Measurements from ENCODE around the gene C1orf226. TPM values are rescaled to one million over a fixed set of nuclear protein-coding genes. Genes with fewer than 3 reads are reported as not detected.

C1orf226 gene
- total and polyA plus RNA-seq, 7 donors = 0.10 to 1.1 (median 0.28) TPM

DNA sequence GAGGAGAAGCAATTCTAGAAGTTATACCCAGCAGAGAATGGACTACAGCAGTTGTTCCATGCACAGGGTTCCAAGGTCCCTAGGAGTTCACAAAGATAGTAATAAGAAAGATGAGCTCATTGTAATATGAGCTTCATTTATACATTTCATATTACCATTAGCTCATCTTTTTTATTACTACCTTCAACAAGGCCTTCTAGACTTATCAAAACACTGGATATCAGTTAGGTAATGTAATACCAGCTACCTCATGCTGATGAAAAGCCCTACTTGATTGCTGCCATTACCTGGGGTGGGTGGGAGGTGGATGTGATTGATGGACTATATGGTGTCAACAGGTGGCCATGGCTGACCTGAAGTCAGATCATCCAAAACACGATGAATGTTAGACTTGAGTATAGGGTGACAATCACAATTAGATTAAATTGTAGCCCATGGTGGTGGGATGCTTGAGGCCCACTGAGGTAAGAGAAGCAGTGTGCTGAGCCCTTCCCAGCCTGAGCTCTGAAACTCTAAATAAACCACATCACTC is 39.0 kb upstream of the C1orf226 start:
- intact Hi-C loops (cut with DNase I) = no loop called here
- H3K9me3 ChIP-seq = no peaks in the 10 kb centered on the region
- H3K27ac ChIP-seq = no peak overlapping the region
- H3K27me3 ChIP-seq (ENCODE audit: insufficient read depth in 3 of 3, low read length in 2 of 3) = no peaks in the 10 kb centered on the region
- no peak overlapping the region for H3K4me3 ChIP-seq
- no peaks in the 10 kb centered on the region for H3K36me3 ChIP-seq (ENCODE audit: insufficient read depth in 1 of 2, low read depth in 1 of 2)
- TF ChIP-seq, protein P1, sequence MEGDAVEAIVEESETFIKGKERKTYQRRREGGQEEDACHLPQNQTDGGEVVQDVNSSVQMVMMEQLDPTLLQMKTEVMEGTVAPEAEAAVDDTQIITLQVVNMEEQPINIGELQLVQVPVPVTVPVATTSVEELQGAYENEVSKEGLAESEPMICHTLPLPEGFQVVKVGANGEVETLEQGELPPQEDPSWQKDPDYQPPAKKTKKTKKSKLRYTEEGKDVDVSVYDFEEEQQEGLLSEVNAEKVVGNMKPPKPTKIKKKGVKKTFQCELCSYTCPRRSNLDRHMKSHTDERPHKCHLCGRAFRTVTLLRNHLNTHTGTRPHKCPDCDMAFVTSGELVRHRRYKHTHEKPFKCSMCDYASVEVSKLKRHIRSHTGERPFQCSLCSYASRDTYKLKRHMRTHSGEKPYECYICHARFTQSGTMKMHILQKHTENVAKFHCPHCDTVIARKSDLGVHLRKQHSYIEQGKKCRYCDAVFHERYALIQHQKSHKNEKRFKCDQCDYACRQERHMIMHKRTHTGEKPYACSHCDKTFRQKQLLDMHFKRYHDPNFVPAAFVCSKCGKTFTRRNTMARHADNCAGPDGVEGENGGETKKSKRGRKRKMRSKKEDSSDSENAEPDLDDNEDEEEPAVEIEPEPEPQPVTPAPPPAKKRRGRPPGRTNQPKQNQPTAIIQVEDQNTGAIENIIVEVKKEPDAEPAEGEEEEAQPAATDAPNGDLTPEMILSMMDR (IDR thresholded peaks at IDR 0.05) = no peak
- DNase-seq = no peak
- WGBS, 3 donors = 50 to 73% (median 72%) methylated on average over 1 of the region's 1 CpG
- H3K4me1 ChIP-seq = no peaks in the 10 kb centered on the region
- no peak for ATAC-seq

GRCh38 chr1:162343470-162343869 is 38.1 kb upstream of the C1orf226 start:
- DNase-seq = no peak
- Histone ChIP-seq H3K36me3 (ENCODE audit: insufficient read depth in 1 of 2, low read depth in 1 of 2) (no peaks in the 10 kb centered on the region), H3K4me3 (no peak overlapping the region), H3K9me3 (no peaks in the 10 kb centered on the region), H3K27me3 (ENCODE audit: insufficient read depth in 3 of 3, low read length in 2 of 3) (no peaks in the 10 kb centered on the region), H3K4me1 (no peaks in the 10 kb centered on the region), H3K27ac (no peak overlapping the region)
- 86 to 96% (median 92%) methylated on average over 5 of the region's 5 CpGs for WGBS, 3 donors
- TF ChIP-seq, protein P1 (IDR thresholded peaks at IDR 0.05) = no peak
- no peak for ATAC-seq
- intact Hi-C loops (cut with DNase I) = no loop called here

DNA sequence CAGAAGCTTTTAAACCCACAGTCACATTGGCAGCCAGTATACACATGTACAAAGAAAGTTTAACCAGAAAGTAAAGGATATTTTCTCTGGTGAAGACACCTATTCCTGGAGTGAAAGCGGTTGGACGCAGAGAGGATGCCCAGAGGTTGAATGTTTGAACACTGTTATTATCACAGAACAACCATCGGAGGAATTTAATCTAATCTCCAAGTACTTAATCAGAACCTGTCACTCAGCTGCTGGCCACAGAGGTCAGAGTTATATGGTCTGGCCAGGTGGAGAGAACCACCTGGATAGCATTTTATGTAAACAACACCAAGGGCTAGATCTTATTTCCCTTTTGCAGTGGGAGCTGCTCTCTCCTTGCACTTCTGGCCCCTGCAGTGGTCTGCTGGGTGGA is 34.2 kb upstream of the C1orf226 start:
- H3K4me3 ChIP-seq = no peak overlapping the region
- no peaks in the 10 kb centered on the region for H3K4me1 ChIP-seq
- WGBS, 3 donors = 61 to 65% (median 63%) methylated on average over 3 of the region's 3 CpGs
- no peaks in the 10 kb centered on the region for H3K27me3 ChIP-seq (ENCODE audit: insufficient read depth in 3 of 3, low read length in 2 of 3)
- H3K36me3 ChIP-seq (ENCODE audit: insufficient read depth in 1 of 2, low read depth in 1 of 2) = no peaks in the 10 kb centered on the region
- ATAC-seq (no peak), DNase-seq (no peak)
- H3K9me3 ChIP-seq = no peaks in the 10 kb centered on the region
- intact Hi-C loops (cut with DNase I) = no loop called here
- TF ChIP-seq, protein P1 (IDR thresholded peaks at IDR 0.05) = no peak
- no peak overlapping the region for H3K27ac ChIP-seq

DNA sequence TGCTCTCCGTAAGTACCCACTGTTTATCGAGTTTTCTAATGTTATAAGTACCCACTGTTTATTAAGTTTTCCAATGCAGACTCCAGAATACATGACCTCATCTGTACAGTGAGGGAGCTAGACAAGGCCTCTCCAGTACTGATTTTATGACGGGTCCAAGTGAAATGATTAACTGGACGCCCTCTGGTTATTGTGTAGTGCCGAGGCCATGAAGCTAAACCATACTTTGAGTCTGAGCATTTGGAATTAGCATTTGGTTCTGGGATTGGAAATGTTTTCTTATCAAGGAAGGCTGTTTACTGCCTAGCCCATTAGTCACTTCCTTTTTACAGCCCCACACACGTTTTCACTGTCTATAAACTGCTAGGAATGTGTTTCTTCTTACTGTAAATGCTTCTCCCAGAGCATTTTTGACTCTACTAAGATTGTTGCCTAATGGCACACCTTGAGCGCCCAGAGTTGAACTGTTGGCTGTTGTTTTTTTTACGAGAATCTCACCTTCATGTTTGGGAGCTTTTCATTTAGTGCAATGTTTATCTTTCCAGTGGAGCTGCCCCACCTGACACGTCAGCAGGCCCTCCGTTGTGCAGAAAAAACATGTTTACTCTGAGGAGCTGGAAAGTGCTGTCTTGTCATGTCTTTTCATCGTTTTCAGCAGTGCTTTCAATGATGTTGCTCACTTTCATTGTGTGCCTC is 31.7 kb upstream of the C1orf226 start:
- TF ChIP-seq, protein P1 (IDR thresholded peaks at IDR 0.05) = no peak
- no peaks in the 10 kb centered on the region for H3K4me1 ChIP-seq
- no peak overlapping the region for H3K27ac ChIP-seq
- H3K4me3 ChIP-seq = no peak overlapping the region
- DNase-seq = no peak
- no peaks in the 10 kb centered on the region for H3K36me3 ChIP-seq (ENCODE audit: insufficient read depth in 1 of 2, low read depth in 1 of 2)
- intact Hi-C loops (cut with DNase I) = no loop called here
- H3K9me3 ChIP-seq = no peaks in the 10 kb centered on the region
- WGBS, 3 donors = 61 to 65% (median 65%) methylated on average over 11 of the region's 11 CpGs
- ATAC-seq = no peak
- no peaks in the 10 kb centered on the region for H3K27me3 ChIP-seq (ENCODE audit: insufficient read depth in 3 of 3, low read length in 2 of 3)
